C4-2B (cell line): ENCODE results near the gene CIC.
A peak's percentile ranks its signal among the peaks of the same experiment; 100 is the strongest.

Experiments used
- H3K27ac ChIP-seq: fragments of 450-650 bp; 2 replicates; pipeline ENCODE4 v1.5.1; 2017
- CTCF ChIP-seq: fragments of 450-650 bp; conservative IDR thresholded peaks from 2 replicates; pipeline ENCODE4 v1.5.1; 2017; ENCODE audit warnings: mild to moderate bottlenecking
- ZFX ChIP-seq: fragments of 450-650 bp; IDR thresholded peaks from 2 replicates; pipeline ENCODE4 v1.6.1; 2017

The CIC gene

GRCh38 chr19:42249149-42249750 is 19.8 kb upstream of the CIC start:
- TF ChIP-seq CTCF, result no peak
- no peak for TF ChIP-seq ZFX
- no peak overlapping the region for H3K27ac ChIP-seq

- H3K27ac ChIP-seq, result no peak overlapping the region
- TF ChIP-seq CTCF (no peak), ZFX (no peak)
Observed at GRCh38 chr19:42249769-42250168, 19.3 kb upstream of the CIC start.

GRCh38 chr19:42250183-42250665 is 18.8 kb upstream of the CIC start:
- TF ChIP-seq ZFX (no peak), CTCF (no peak)
- no peak overlapping the region for H3K27ac ChIP-seq

GRCh38 chr19:42250666-42251531 is 18.2 kb upstream of the CIC start:
- no peak overlapping the region for H3K27ac ChIP-seq
- no peak for TF ChIP-seq ZFX
- no peak for TF ChIP-seq CTCF

GRCh38 chr19:42251572-42252358 is 17.3 kb upstream of the CIC start:
- no peak overlapping the region; the same call in 1 of the 2 replicates for H3K27ac ChIP-seq

GRCh38 chr19:42252365-42253244 is 16.4 kb upstream of the CIC start:
- H3K27ac ChIP-seq, result peak overlapping the region; percentile 88
- TF ChIP-seq CTCF (no peak), ZFX (no peak)

More at GRCh38 chr19:42251572-42252358, 17.3 kb upstream of the CIC start:
- TF ChIP-seq CTCF, result no peak
- no peak for TF ChIP-seq ZFX
